ENCODE data around the gene ATXN10.

GRCh38 chr22:45867118-45867905 lies 195.7 kb downstream of the ATXN10 start:
- TF ChIP-seq CTCF (IDR thresholded peaks at IDR 0.05) = peak in 4 of 6 experiments; percentile 14 to 53 (median 41)
- no peak for TF ChIP-seq POLR2A (IDR thresholded peaks at IDR 0.05)
